HFF-Myc (cell line): ENCODE results near the gene KMT5C.

Experiments
- DNase-seq: peaks from one replicate; pipeline ENCODE4 v3.0.0-alpha.2; 2011; ENCODE audit warnings: low read depth; ENCODE audit errors: extremely low read depth
- H3K4me3 ChIP-seq: replicated peaks from 2 replicates; pipeline ENCODE4 v1.5.1; 2011; ENCODE audit warnings: low read depth, mild to moderate bottlenecking, control low read depth, low read length
- CTCF ChIP-seq: IDR thresholded peaks from 2 replicates; pipeline ENCODE4 v1.5.1; 2012; ENCODE audit warnings: mild to moderate bottlenecking, low read depth, low read length, control low read depth; ENCODE audit errors: missing control alignments

Gene KMT5C

GRCh38 chr19:55373306-55373992, 33.8 kb downstream of the KMT5C start:
- H3K4me3 ChIP-seq: no peak overlapping the region
- TF ChIP-seq CTCF: no peak
- DNase-seq: no peak

- TF ChIP-seq CTCF: no peak
- no peak overlapping the region for H3K4me3 ChIP-seq
- DNase-seq: no peak
Measured at GRCh38 chr19:55373993-55374757, 34.5 kb downstream of the KMT5C start.

DNA sequence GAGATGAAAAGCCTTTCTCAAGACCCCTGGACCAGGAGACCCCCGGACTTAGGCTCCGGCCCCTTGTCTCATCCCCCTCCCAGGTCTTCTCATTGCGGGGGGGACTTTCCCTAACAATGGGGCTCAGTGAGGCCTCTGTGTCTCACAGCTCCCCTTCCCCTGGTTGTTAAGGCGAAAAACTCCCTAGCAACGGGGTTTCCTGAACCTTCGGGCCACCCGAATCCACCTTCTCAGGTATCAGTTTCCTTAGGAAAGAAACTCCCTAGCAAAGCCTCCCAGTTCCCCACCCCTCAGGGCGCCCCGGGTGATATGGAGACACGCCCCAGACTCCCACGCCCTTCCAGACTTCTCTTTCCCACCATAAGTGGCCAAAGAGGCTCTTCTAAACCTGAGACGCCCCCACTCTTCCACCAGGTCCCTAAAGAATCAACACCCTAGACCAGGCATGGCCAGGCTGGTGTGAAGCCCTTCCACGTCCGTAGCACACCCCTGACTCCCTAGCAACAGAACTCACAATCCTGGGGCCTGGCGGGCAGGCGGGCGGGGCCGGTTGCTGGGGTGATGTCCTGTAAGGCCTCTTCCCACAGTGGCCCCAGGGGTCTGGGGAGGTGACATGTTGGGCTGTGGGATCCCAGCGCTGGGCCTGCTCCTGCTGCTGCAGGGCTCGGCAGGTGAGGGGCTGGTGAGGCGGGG, 36.7 kb downstream of the KMT5C start, which contains the start of gene TMEM190:
TSS of gene TMEM190 (plus strand) at position 586 of the 693 bp plus-strand sequence. CDS start at position 614, 28 bp downstream.
- H3K4me3 ChIP-seq: no peak within 1 kb of the TSS
- no peak for DNase-seq
- TF ChIP-seq CTCF: no peak

- no peak for TF ChIP-seq CTCF
- DNase-seq: no peak
- H3K4me3 ChIP-seq: no peak overlapping the region
Measured at GRCh38 chr19:55377356-55378131, 37.9 kb downstream of the KMT5C start.

DNA sequence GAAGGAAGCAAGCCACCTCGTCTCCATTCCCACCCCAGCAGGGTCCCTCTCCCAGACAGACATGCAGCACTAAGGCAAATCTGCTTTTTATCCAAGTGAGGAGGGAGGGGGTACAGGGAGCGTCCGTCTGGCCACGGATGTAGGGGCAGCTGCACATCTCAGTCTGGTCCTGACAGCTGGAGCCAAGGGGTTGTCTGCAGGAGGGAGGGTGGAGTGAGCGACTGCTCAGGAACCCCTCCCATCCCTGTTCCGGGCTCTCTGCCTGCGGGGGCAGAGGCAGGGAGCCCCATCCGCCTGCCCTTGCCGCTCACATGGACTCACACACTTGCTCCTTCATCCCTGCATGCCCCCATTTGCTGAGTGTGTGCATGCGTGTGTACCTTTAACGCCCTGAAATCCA, 39.5 kb downstream of the KMT5C start:
- no peak for DNase-seq
- no peak for TF ChIP-seq CTCF
- no peak overlapping the region for H3K4me3 ChIP-seq

DNA sequence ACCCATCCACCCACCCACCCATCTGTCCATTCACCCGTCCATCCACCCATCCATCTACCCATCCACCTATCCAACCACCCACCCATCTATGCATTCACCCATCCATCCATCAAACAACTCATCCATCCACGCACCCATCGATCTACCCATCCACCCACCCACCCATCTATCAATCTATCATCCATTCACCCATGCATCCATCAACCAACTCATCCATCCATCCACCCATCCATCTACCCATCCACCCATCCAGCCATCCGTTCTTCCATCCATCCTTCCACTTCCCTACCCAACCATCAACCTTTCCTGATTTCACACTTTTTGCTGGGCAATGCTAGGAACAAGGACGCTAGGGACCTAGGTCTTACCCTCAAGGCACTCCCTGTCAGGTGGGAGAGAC, 42.3 kb downstream of the KMT5C start:
- DNase-seq: no peak
- no peak overlapping the region for H3K4me3 ChIP-seq
- no peak for TF ChIP-seq CTCF
